ENCODE measurements around the gene PRPF19.

The PRPF19 gene

DNA sequence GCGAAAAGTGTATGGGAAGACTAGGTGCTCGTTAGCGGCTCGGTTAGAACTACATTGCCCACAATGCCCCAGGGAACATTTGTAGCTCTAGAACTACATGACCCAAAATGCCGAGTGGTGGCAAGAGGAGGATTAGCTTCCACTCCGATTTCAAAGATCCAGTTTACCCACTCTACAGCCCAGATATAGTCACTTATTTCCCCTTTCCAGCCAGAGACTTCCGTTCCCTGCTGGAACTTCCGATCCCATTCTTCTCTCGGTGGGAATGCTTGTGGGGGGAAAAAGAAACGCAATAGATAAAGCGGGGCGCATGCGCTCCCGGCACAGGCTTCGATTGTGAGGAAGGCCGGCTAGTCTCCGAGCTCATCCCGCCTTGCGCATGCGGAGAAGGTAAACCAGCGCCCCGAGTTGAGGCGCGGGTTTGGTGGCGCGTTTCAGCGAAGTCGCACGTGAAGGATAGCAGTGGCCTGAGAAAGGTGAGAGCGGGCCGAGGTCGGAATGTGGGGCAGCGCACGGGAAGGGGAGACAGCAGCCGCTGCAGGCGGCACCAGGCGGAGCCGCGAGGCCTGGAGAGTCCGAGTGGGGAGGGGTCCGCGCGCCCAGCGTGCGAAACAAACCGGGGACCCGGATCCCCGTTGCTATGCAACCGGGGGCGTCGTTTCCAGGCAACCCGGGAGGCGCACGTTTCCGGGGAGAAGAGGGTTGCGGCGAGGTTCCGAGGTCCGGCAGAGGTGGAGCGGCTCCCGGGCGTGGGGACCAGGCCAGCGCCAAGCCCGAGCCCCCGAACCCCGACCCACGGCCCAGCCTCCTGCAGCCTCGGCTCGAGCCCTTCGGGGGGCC is 7.6 kb upstream of the PRPF19 start, which contains the start of gene TMEM109:
TMEM109 (plus strand) TSS at position 366 of the 840 bp plus-strand sequence. CDS start 5,536 bp downstream, outside the sequence.
- Histone ChIP-seq H4K20me1 (ENCODE audit: insufficient read depth, low read length, poor library complexity, severe bottlenecking) (peaks cover 21% of the 10 kb centered on the region), H3K4me3 (ENCODE audit: low read length, poor library complexity, severe bottlenecking) (peak within 1 kb of the TSS; percentile 87), H3K79me2 (ENCODE audit: insufficient read depth, low read length) (peaks cover 46% of the 10 kb centered on the region), H3K36me3 (ENCODE audit: insufficient read depth, low read length) (no peaks in the 10 kb centered on the region), H3F3A (ENCODE audit: low read depth) (no peaks in the 10 kb centered on the region), H3K4me1 (ENCODE audit: insufficient read depth, low read length, poor library complexity, severe bottlenecking) (peaks cover 43% of the 10 kb centered on the region), H3K4me2 (ENCODE audit: low read depth, low read length, poor library complexity, severe bottlenecking) (peak within 1 kb of the TSS; percentile 95), H3K9ac (ENCODE audit: low read depth, low read length, poor library complexity, severe bottlenecking) (peak within 1 kb of the TSS; percentile 85), H2AFZ (ENCODE audit: low read length) (peak within 1 kb of the TSS; percentile 99), H3K9me2 (replicated peaks; ENCODE audit: low read depth, low read length) (no peaks in the 10 kb centered on the region), H3K9me3 (ENCODE audit: insufficient read depth, low read depth, low read length) (no peaks in the 10 kb centered on the region), H3K27me3 (ENCODE audit: insufficient read depth, low read length, poor library complexity, severe bottlenecking) (no peaks in the 10 kb centered on the region)
- TF ChIP-seq CTCF (conservative IDR thresholded peaks at IDR 0.05; ENCODE audit: low read length) (no peak), EZH2phosphoT487 (IDR thresholded peaks at IDR 0.05; ENCODE audit: borderline replicate concordance) (no peak)

DNA sequence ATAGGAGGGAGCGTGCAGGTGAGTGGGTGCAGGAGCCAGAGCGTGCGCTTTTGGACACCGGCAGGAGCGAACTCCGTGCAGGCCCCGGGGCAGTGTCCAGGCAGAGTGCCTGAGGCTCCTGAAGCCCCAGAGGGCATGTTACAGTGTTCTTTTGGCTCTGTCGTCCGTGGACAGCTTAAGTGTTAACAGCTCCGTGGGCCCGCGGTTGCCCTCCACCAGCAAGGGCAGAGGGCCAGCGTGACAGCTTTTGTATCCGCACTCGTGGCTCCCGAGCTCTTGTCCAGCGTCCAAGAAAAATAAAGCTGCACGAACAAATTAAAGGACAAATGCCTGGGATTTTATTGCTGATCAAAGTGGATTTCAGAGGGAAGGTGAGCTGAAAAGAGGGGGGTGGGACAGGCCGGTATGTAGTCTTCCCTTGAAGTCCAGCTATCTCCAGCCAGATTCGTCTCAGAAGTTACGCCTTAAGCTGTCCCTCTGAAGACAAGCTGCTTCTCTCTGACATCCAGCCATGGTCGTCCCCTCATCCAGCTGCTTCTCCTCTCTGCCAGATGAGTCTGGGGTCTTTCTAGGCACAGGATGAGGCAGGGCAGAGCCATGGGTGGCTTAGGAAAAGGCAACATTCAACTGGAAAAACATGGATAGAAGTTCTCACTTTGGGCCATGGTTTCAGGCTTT is 6.6 kb upstream of the PRPF19 start:
- H3K79me2 ChIP-seq (ENCODE audit: insufficient read depth, low read length): peaks cover 36% of the 10 kb centered on the region
- H3K4me2 ChIP-seq (ENCODE audit: low read depth, low read length, poor library complexity, severe bottlenecking): peak overlapping the region; percentile 95
- TF ChIP-seq EZH2phosphoT487 (IDR thresholded peaks at IDR 0.05; ENCODE audit: borderline replicate concordance) (no peak), CTCF (conservative IDR thresholded peaks at IDR 0.05; ENCODE audit: low read length) (no peak)
- no peaks in the 10 kb centered on the region for H3F3A ChIP-seq (ENCODE audit: low read depth)
- H3K9me2 ChIP-seq (replicated peaks; ENCODE audit: low read depth, low read length): no peaks in the 10 kb centered on the region
- H3K9ac ChIP-seq (ENCODE audit: low read depth, low read length, poor library complexity, severe bottlenecking): peak overlapping the region; percentile 85
- no peaks in the 10 kb centered on the region for H3K27me3 ChIP-seq (ENCODE audit: insufficient read depth, low read length, poor library complexity, severe bottlenecking)
- H3K4me3 ChIP-seq (ENCODE audit: low read length, poor library complexity, severe bottlenecking): peak overlapping the region; percentile 87
- H3K4me1 ChIP-seq (ENCODE audit: insufficient read depth, low read length, poor library complexity, severe bottlenecking): peaks cover 33% of the 10 kb centered on the region
- H3K9me3 ChIP-seq (ENCODE audit: insufficient read depth, low read depth, low read length): no peaks in the 10 kb centered on the region
- H4K20me1 ChIP-seq (ENCODE audit: insufficient read depth, low read length, poor library complexity, severe bottlenecking): peaks cover 16% of the 10 kb centered on the region
- peak overlapping the region; percentile 99 for H2AFZ ChIP-seq (ENCODE audit: low read length)
- H3K36me3 ChIP-seq (ENCODE audit: insufficient read depth, low read length): no peaks in the 10 kb centered on the region

DNA sequence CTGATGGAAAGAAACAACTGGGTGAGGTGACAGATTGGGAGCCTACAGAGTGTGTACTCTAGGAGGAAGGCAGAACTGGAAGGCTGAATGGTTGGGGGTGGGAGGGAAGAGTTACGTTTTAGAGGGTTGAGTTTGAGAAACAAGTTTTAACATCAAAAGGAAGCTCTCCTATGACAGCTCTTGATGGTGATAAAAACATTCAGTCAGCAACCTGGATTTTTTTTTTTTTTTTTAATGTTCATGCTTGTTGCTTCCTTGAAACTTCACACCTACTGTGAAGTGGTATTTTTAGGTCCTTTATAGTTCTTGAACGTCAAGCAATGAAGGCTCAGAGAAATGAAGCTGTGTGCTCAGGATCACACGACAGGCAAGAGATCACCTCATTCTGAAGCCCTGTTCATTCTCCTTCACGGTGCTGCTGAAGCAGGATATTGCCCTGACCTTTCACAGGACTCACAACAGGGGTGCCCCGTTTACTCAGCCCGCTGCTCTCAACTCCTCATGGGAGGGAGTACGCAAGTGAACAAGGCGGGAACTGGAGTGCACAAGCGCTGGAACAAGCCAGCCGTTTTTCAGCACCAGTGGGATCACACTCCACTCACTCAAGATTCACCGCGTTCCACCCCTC is 6.0 kb upstream of the PRPF19 start:
- Histone ChIP-seq H3K36me3 (ENCODE audit: insufficient read depth, low read length) (no peaks in the 10 kb centered on the region), H3K4me2 (ENCODE audit: low read depth, low read length, poor library complexity, severe bottlenecking) (no peak overlapping the region), H4K20me1 (ENCODE audit: insufficient read depth, low read length, poor library complexity, severe bottlenecking) (peaks cover 13% of the 10 kb centered on the region), H3K9ac (ENCODE audit: low read depth, low read length, poor library complexity, severe bottlenecking) (no peak overlapping the region), H3K27me3 (ENCODE audit: insufficient read depth, low read length, poor library complexity, severe bottlenecking) (no peaks in the 10 kb centered on the region), H3K9me3 (ENCODE audit: insufficient read depth, low read depth, low read length) (no peaks in the 10 kb centered on the region), H3K79me2 (ENCODE audit: insufficient read depth, low read length) (peaks cover 29% of the 10 kb centered on the region), H3K9me2 (replicated peaks; ENCODE audit: low read depth, low read length) (no peaks in the 10 kb centered on the region), H3F3A (ENCODE audit: low read depth) (no peaks in the 10 kb centered on the region), H3K4me1 (ENCODE audit: insufficient read depth, low read length, poor library complexity, severe bottlenecking) (peaks cover 30% of the 10 kb centered on the region), H2AFZ (ENCODE audit: low read length) (0 out of 2 replicates have a peak overlapping the region, but pooled peaks have one; percentile 18), H3K4me3 (ENCODE audit: low read length, poor library complexity, severe bottlenecking) (no peak overlapping the region)
- TF ChIP-seq EZH2phosphoT487 (IDR thresholded peaks at IDR 0.05; ENCODE audit: borderline replicate concordance): no peak
- TF ChIP-seq CTCF (conservative IDR thresholded peaks at IDR 0.05; ENCODE audit: low read length): no peak
